GM21619 (cell line): ENCODE results near the gene PITPNM3.
"Not testable (repeated sequence)": the region's sequence is repeated elsewhere in the genome, so short reads cannot be mapped to it uniquely, and the experiment has no call there.

ENCODE experiments used
- ATAC-seq: cut with Tn5 transposase; IDR thresholded peaks from one replicate; pipeline ENCODE4 v1.9.1; 2021; ENCODE audit not compliant: unreplicated experiment

The PITPNM3 gene

DNA sequence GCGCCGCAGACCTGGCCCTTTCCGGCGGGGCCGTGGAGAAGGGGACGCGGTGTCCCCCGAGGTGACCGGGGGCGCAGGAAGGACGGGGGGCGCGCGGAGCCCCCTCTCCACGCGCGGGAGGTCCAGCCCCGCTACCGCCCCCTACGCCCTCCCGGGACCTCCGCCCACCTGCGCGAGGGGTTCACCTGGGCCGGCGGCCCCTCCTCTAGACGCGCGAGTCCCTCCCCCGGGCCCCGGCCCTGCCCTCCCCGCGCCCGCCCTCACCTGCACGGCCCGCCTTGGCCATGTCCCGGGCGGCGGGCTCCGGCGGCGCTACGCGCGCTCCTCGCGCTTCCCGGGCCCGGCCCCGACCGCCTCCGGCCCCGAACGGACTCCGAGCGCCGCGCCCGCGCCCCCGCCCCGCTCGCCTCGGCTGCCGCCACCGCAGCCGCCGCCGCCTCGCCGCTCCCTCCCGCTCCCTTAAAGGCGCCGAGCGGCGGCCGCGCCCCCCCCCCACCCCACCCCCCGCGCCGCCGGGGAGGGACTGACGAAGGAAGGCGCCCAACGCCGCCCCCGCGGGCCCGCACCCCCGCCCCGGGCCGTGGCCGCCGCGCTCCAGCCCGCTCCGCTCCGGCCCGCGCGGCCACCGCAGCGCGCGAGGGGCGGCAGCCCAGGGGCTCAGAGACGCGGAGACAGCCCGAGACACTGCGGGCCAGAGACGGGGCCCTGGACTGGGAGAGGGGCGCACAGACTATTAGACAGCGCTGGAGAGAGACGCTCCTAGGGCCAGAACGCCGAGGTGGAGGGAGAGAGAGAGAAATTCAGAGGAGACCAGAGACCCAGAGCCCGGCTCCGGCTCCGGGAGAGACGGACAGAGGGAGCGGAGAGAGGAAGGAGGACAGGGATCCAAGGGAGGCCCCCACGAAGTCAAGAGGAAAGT lies at the start of gene PITPNM3:
PITPNM3 (minus strand) TSS at position 435 of the 919 bp plus-strand sequence; CDS start at position 286, 149 bp downstream.
- no peak for ATAC-seq

DNA sequence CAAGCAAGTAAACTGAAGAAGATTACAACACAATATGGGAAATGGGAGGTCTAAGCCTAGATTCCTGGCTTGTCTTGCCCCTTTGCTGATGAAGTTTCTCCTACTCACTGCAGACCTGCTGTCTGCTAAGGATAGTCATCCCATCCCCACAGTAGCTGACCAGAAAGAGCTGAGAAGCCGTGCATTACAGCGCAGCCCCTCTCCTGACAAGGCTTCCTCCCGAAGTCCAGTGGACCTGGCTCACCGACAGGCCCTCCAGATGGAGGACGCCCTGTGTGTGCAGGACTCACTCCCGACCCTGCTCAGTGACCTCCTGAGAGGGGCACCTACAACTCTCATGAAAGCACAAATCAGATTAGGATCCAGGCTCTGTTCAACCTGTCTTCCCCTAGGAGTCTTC lies 48.8 kb upstream of the PITPNM3 start:
- ATAC-seq: no peak

DNA sequence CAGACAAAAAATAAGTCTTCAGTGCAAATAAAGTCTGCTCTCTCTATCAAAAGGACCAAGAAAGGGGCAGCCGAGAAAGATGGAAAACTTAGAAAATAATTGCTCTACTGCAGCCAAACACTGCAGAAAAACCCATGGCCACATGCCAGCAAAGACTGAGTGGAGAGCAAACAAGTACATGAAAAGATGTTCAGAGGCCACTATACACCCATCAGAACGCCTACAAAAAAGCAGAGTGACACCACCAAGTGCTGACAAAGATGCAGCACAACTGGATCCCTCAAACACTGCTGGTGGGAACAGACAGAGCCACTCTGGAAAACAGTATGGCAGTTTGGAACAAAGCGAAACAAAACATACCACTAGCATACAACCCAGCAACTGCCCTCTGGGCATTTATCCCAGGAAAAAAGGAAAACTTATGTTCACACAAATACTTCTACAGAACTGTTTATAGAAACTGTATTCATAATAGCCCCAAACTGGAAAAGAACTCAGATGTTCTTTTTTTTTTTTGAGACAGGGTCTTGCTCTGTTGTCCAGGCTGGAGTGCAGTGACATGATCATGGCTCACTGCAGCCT lies 47.5 kb upstream of the PITPNM3 start:
- no peak for ATAC-seq

DNA sequence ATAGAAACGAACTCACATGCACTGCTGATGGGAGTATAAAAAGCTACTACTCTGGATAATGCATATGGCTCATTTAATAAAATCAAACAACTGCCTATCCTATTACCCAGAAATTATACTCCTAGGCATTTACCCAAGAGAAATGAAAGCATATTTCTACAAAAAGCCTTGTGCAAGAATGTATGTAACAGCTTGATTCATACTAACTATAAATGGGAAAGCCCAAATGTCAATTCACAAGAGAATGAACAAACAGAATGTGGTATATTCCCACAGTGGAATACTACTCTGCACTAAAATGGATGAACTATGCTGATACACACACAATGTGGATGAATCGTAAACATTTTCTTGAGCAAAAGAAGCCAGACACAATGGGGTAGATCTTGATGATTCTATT lies 45.8 kb upstream of the PITPNM3 start:
- ATAC-seq: no peak

DNA sequence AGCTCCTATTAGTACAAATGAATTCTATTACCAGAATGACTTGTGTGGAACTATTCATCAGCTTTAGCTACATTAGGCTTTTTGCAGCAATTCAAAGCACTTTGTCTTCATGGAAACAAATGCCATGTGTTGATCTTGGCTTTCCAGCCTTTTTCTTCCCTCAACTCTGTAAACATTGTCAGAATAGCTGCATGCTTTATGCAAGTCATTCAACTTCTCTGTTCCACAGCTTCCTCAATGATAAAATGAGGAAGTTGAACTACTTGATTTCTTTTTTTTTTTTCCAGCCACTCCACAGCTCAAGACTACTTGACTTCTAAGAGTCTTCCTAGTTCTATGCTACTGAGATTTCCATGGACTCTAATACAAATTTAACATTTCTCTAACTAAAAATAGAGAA lies 43.0 kb upstream of the PITPNM3 start:
- ATAC-seq: no peak

DNA sequence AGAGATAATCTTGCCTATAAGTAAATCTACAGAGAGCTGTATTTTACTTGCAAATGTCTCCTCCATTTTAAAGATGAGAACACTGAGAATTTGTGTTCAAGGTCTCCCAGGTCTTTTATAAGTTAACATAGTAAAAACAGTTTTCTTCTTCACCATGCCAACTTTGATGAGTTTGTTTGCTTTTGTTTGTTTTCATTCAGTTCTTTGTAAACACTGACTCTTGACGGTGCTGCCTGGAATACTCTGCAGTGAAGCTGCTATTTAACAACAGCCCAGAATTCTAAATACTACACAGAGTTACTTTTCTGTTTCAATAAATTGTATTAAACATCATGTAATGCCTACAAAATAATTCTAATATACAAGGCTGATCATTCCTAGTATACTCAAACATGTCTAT lies 41.4 kb upstream of the PITPNM3 start:
- no peak for ATAC-seq

DNA sequence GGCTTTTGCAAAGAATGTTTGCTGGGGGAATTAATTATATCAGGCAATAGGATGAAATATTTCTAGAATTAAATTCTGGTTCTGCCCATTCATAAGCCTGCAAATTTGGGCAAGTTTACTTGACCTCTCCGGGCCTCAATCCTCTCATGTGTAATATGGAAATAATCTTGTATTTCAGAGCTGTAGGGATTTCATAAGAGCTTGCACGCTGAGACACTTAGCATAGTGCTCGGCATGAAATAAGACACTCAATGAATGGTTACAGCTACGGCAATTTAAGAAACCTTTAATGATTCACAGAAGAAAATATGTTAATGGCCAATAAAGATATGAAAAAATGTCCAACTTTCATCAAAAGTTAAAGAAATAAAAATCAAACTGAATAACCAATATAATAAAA lies 40.6 kb upstream of the PITPNM3 start:
- ATAC-seq: no peak

DNA sequence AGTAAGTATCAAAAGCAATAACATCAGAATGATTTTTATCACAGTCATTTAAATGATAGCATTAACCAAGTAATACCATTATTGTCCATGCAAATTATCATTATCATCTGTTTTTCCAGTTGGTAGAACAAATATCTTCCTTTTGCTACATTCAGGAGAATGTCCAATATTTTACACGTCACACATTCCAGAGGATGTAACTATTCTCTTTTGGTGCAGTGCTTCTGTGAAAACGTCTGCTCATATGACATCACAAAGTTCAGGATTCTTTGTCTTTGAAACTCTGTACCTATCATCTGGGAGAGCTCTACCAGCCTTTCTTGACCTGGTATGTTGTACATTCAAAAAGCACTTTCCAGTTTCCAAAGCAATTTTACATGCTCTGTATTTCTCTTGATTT lies 40.2 kb upstream of the PITPNM3 start:
- no peak for ATAC-seq

DNA sequence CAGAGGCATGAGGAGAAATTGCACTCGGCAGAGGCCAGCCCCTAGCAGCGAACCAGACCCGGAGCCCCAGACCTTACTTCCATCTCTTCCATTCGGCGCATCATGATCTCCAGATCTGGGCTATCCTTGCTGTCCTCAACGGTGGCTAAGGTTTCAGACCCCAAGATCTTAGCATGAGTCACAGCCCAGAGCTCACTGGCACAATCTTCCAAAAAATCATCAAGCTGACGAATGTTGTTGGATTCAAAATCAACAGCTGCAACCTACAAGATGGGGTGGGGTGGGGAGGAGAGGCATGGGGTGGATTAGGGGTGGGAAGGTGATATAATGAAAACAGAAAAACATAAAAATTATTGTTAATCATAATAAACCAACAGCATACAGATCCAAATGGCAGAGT lies 39.7 kb upstream of the PITPNM3 start:
- ATAC-seq: no peak

DNA sequence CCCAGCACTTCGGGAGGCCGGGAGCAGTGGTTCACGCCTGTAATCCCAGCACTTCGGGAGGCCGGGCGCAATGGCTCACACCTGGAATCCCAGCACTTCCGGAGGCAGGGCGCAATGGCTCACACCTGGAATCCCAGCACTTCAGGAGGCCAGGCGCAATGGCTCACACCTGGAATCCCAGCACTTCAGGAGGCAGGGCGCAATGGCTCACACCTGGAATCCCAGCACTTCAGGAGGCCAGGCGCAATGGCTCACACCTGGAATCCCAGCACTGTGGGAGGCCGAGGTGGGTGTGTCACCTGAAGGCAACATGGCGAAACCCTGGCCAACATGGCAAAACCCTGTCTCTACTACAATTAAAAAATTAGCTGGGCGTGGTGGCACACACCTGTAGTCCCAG lies 37.0 kb upstream of the PITPNM3 start:
- not testable (repeated sequence) for ATAC-seq

DNA sequence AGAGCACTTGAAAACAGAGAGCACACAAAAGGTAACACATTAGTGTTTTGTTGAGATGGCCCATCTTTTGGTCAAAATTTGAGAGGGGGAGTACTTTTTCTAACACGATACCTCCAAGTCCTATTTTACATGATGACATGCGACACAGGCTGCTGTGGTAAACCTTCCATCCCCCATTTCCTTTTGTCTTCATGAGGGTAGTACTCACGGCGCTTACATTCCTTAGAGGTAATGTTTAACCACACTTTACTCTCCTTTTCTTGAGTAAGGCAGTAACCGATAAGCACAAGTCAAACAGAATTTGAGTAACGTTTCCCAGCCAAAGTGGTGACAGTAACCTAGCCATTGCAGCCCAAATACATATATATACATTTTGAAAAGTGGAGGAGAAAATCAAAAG lies 35.8 kb upstream of the PITPNM3 start:
- ATAC-seq: no peak

DNA sequence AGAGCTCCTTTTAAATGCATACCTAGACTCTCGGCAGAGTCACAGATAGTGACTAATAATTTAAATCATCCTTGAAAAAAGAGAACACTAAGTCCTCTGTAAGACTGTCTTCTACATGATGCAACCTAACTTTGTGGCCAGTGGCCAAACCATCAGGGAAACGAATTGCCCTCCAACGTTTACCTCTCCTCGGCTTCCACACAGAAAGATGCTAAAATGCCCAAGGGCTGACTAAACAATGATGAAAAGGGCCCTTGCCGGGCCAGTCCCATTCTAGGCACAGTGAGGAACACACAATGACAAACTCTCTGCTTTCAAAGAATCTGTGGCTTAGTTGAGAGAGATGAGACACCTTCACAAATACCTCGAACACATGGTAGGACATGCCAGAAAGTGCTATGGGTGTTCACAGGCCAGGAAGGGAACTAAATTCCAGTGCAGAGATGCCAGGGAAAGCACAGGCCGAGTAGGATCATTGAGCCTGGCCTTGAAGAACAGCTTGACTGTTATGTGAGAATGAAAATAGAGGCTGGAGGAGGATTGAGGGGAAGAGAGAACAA lies 35.3 kb upstream of the PITPNM3 start:
- no peak for ATAC-seq

DNA sequence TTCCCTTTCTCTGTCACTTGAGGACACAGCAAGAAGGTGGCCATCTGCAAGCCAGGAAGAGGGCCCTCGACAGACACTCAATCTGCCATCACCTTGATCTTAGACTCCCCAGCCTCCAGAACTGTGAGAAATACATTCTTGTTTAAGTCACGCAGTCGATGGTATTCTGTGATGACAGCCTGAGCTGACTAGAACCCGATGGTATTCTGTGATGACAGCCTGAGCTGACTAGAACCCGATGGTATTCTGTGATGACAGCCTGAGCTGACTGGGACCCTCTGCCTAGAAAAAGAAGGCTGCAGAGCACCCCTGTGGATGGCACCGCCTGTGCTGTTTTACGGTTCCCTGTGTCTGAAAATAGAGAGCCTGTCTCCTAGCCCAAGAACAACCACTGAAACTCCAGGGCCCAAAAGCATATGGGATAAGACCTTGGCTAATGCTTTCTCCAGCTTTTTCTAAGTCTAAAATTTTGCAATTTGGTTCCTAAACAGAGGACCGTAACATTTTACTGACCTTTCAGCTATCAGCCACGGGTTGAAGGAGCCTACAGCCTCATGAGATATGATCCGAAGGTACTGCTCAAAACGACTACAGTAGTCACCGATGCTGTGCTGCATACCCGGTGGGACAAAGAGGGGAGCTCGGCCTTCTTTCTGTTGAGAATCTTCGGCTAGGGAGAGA lies 33.1 kb upstream of the PITPNM3 start:
- no peak for ATAC-seq

DNA sequence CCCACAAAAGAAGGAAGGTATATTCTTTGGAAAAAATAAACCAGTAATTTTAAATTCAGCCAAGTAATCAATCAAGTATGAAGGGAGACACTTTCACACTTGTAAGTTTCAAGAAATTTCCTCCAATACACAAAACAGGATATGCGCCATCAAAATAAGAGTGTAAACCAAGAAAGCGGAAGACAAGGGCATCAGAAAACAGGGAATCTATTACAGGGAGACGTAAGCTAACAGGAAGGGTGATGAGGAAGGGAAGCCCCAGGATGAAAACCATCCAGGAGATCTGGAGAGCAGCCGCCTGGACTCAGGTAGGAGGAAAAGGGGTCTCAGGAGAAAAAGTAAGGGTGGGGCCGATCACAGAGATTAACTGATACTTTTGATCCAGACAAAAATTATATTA lies 31.8 kb upstream of the PITPNM3 start:
- ATAC-seq: no peak

DNA sequence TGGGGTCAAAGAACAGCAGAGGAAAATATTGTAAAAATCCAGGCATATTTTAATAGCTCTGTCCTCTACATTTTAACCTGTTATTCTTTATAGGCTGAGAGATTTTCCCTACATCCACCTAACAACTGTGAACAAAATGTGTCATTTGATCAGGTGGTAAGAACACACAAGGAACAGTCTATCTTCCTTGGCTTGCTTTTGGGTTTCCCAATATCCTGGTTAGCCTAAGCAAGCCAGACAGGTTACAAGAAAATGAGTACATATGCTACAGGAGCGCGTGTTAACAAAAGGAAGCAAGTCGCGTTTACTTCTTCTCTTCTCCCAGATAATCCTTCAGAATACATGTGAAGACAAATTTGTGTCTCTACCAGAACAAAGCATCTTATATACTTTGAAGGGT lies 31.0 kb upstream of the PITPNM3 start:
- no peak for ATAC-seq

DNA sequence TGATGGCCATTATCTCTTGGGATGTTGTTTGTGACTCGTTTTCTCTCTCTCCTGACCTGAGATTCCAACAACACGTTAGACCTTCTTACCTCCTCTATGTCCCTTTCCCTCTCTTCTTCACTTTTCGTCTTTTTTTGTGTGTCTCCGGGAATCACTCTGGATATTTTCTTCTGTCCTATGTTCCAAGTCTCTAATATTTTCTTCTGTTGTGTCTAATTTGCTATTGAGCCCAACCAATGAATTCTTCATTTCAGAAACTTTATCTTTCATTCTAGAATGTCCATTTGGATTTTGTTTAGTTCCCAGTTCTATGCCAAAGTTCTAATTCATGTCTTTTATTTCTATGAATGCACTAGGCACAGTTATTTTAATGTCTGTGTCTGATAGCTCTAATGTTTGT lies 27.1 kb upstream of the PITPNM3 start:
- ATAC-seq: no peak

DNA sequence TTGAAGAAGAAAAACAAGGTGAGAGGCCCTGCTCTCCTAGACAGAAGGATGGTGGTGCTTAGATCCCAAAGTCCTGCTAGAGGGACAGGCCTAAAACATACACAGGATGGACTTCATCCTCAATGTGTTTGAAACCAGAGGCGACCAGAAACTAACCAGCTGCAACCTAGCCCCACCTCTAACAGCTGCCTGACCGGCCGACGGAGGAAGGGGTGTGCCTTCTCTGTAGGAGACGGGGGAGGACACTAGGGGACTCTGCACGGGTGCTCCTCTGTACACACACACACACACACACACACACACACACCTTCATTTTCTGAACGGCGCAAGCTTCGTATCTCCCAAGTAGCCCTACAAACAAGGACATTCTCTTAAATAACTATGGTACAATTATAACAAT lies 24.3 kb upstream of the PITPNM3 start:
- no peak for ATAC-seq

DNA sequence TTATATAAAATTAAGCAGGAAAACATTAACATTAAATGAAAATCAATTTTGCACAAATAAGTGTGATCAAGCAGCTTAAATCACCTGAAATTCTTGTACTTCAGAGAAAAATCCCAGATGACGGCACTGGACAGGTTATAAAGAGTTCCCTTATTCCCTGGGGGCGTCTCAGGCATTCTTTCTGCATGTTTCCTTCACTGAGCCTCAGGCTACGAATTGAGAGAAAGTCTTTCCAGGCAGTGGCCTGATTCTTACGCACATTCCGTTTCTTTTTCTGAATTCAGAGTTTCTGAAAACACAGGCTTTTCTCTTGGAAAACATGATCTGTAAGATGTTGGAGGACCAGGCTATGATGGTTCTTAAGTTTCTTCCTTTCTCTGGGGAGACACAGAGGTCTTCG lies 22.1 kb upstream of the PITPNM3 start:
- no peak for ATAC-seq

DNA sequence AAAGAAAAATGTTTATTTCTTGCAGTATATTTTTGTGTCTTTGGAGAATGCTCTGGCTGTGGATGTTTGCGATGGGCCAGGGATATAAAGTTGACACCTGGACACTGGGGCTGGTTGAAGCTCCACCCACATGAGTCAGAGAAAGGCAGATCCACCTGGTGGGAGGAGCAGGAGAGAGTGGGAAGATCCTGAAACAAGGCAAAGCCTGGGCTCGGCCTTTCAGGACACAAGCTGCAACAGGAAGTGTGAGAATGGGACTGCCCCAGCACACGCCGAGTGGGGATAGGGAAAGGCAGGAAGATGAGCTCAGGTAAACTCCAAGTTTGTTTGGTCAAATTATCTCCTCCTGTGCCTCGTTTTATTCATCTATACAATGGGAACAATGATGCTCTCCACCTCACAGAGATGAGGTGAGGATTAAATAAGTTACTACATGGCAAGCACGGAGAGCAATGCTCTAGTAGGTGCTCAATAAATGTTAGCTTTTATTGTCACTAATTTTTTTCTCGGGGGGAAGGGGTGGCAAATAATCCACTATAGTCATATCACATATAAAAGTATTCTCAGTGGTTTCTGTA lies 21.4 kb upstream of the PITPNM3 start:
- ATAC-seq: no peak

DNA sequence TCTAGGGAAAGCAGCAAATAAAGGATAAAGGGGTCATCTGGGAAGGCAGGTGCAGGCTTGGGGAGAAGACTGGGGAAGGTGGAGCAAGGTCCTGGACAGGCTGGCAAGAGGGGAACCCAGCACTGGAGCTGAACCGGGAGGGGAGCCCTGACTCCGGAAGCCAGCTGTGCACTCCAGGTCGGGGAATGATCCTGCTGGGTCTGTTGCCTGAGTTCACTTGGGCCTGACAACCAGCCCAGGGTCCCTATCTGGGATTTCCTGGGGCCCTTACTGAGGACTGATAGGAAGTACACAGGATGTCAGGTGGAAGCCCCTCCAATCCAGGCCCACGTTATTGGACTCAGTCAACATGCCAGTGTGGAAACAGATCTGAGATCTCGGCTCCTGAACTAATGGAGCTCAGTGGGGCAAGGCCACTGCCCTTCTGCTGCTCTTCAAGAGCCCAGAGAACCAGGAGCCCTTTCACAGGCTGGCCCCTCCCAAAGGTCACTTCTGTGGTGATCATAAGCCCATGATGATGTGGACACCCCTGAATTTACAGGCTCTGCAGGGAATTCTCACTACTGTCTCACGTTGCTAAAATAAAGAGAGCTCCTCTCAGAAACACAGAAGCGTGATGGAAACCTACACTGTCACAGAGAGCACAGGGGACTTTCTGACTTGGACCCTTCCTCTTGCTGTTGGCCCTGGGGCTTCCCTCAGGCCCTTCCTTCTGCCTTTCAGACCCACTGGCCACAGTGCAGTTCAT lies 19.9 kb upstream of the PITPNM3 start:
- no peak for ATAC-seq

DNA sequence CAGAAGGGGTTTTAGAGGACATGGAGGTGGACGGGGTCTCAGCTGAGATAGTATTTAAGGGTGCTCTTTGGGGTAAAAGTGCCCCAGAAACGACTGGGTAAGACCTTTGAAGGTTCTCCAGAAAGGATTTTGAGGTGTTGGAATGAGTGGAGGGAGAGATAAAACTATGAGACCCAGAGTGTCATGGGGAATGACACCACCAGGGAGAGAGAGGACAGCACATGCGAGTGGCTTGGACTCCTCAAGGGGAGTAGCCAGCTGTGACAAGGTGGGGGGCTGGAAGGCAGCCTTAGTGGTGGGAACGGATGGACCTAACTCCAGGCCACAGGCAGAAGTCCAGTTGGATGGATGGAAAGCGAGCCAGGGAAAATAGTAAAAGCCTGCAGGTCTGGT lies 19.2 kb upstream of the PITPNM3 start:
- no peak for ATAC-seq
